Duodenal mucosa (tissue), 2 donors: ENCODE measurements around the gene BACE1-AS.
"Not testable (repeated sequence)": the region's sequence is repeated elsewhere in the genome, so short reads cannot be mapped to it uniquely, and the experiment has no call there.

Experiments used
- H3K27ac ChIP-seq: one replicate; pipeline ENCODE4 v1.7.0; 2013; ENCODE audit warnings: low read depth, low read length
- H3K27me3 ChIP-seq, 2 donors: one replicate each; pipeline ENCODE4 v1.7.0; 2013; ENCODE audit warnings: low read length in 2 of 2, control low read depth in 1 of 2; ENCODE audit not compliant: insufficient read depth in 2 of 2, control insufficient read depth in 1 of 2
- H3K36me3 ChIP-seq, 2 donors: one replicate each; pipeline ENCODE4 v1.7.0; 2013; ENCODE audit warnings: low read length in 2 of 2, control low read depth in 1 of 2; ENCODE audit not compliant: insufficient read depth in 2 of 2, control insufficient read depth in 1 of 2
- H3K4me1 ChIP-seq, 2 donors: one replicate each; pipeline ENCODE4 v1.7.0; 2013; ENCODE audit warnings: low read length in 2 of 2, control low read depth in 1 of 2; ENCODE audit not compliant: insufficient read depth in 2 of 2, control insufficient read depth in 1 of 2
- H3K4me3 ChIP-seq, 2 donors: one replicate each; pipeline ENCODE4 v1.7.0; 2013; ENCODE audit warnings: low read length in 2 of 2, low read depth in 1 of 2
- H3K9ac ChIP-seq, 2 donors: one replicate each; pipeline ENCODE4 v1.7.0; 2013; ENCODE audit warnings: low read length in 2 of 2, low read depth in 1 of 2
- H3K9me3 ChIP-seq, 2 donors: one replicate each; pipeline ENCODE4 v1.7.0; 2013; ENCODE audit warnings: low read length in 2 of 2, control low read depth in 1 of 2; ENCODE audit not compliant: control insufficient read depth in 1 of 2

Gene BACE1-AS

GRCh38 chr11:117290809-117291396 is at the start of gene BACE1-AS:
Gene BACE1-AS, plus strand, starts transcription at chr11:117291346.
- H3K36me3 ChIP-seq: peaks cover 28 to 40% of the 10 kb centered on the region in 2 donors

GRCh38 chr11:117248341-117248740 is 42.8 kb upstream of the BACE1-AS start:
- Histone ChIP-seq H3K4me1 (no peaks in the 10 kb centered on the region), H3K27ac (no peak overlapping the region), H3K4me3 (no peak overlapping the region), H3K27me3 (no peaks in the 10 kb centered on the region), H3K36me3 (peaks cover 10 to 49% of the 10 kb centered on the region in 2 donors), H3K9me3 (no peaks in the 10 kb centered on the region), H3K9ac (no peak overlapping the region)

More at GRCh38 chr11:117290809-117291396, at the start of gene BACE1-AS:
- H3K4me3 ChIP-seq: no peak within 1 kb of the TSS
- H3K27ac ChIP-seq: no peak within 1 kb of the TSS
- H3K9ac ChIP-seq: no peak within 1 kb of the TSS
- H3K27me3 ChIP-seq: no peaks in the 10 kb centered on the region
- no peaks in the 10 kb centered on the region for H3K9me3 ChIP-seq
- peaks cover 6 to 10% of the 10 kb centered on the region in 2 donors for H3K4me1 ChIP-seq

GRCh38 chr11:117249571-117249970 is 41.6 kb upstream of the BACE1-AS start:
- no peaks in the 10 kb centered on the region for H3K9me3 ChIP-seq
- H3K27me3 ChIP-seq: no peaks in the 10 kb centered on the region
- no peaks in the 10 kb centered on the region for H3K4me1 ChIP-seq
- H3K36me3 ChIP-seq: peaks cover 10 to 41% of the 10 kb centered on the region in 2 donors
- no peak overlapping the region for H3K4me3 ChIP-seq
- no peak overlapping the region for H3K27ac ChIP-seq
- H3K9ac ChIP-seq: no peak overlapping the region

- Histone ChIP-seq H3K4me3 (no peak overlapping the region), H3K4me1 (no peaks in the 10 kb centered on the region), H3K9me3 (no peaks in the 10 kb centered on the region), H3K9ac (no peak overlapping the region), H3K27ac (no peak overlapping the region), H3K36me3 (peaks cover 7 to 36% of the 10 kb centered on the region in 2 donors), H3K27me3 (no peaks in the 10 kb centered on the region)
Measured at GRCh38 chr11:117251506-117251905, 39.6 kb upstream of the BACE1-AS start.

- Histone ChIP-seq H3K9me3 (no peaks in the 10 kb centered on the region), H3K4me3 (no peak overlapping the region), H3K4me1 (no peaks in the 10 kb centered on the region), H3K36me3 (peaks cover 3 to 22% of the 10 kb centered on the region in 2 donors), H3K27me3 (no peaks in the 10 kb centered on the region), H3K9ac (no peak overlapping the region), H3K27ac (no peak overlapping the region)
Measured at GRCh38 chr11:117255966-117256365, 35.2 kb upstream of the BACE1-AS start.

- Histone ChIP-seq H3K27me3 (no peaks in the 10 kb centered on the region), H3K4me3 (no peak overlapping the region), H3K27ac (no peak overlapping the region), H3K36me3 (peaks cover 3 to 22% of the 10 kb centered on the region in 2 donors), H3K9ac (no peak overlapping the region), H3K4me1 (no peaks in the 10 kb centered on the region), H3K9me3 (no peaks in the 10 kb centered on the region)
Measured at GRCh38 chr11:117256573-117256972, 34.6 kb upstream of the BACE1-AS start.

- Histone ChIP-seq H3K36me3 (peaks cover 0 to 21% of the 10 kb centered on the region in 2 donors), H3K4me3 (no peak overlapping the region), H3K9me3 (no peaks in the 10 kb centered on the region), H3K27ac (no peak overlapping the region), H3K4me1 (no peaks in the 10 kb centered on the region), H3K9ac (no peak overlapping the region), H3K27me3 (no peaks in the 10 kb centered on the region)
Measured at GRCh38 chr11:117258576-117258975, 32.6 kb upstream of the BACE1-AS start.

- Histone ChIP-seq H3K27ac (no peak overlapping the region), H3K4me1 (no peaks in the 10 kb centered on the region), H3K36me3 (peaks cover 0 to 21% of the 10 kb centered on the region in 2 donors), H3K4me3 (no peak overlapping the region), H3K9ac (no peak overlapping the region), H3K27me3 (no peaks in the 10 kb centered on the region), H3K9me3 (no peaks in the 10 kb centered on the region)
Measured at GRCh38 chr11:117259417-117259816, 31.7 kb upstream of the BACE1-AS start.

GRCh38 chr11:117264624-117265323 is 26.4 kb upstream of the BACE1-AS start:
- H3K27ac ChIP-seq, H3K9ac ChIP-seq, H3K4me1 ChIP-seq, H3K9me3 ChIP-seq, H3K27me3 ChIP-seq, H3K4me3 ChIP-seq: not testable (repeated sequence)
- H3K36me3 ChIP-seq: peaks cover 0 to 14% of the 10 kb centered on the region in 2 donors

GRCh38 chr11:117265745-117266144 is 25.4 kb upstream of the BACE1-AS start:
- Histone ChIP-seq H3K4me3 (no peak overlapping the region), H3K27me3 (no peaks in the 10 kb centered on the region), H3K27ac (no peak overlapping the region), H3K4me1 (no peaks in the 10 kb centered on the region), H3K9ac (no peak overlapping the region), H3K9me3 (no peaks in the 10 kb centered on the region), H3K36me3 (peaks cover 0 to 9% of the 10 kb centered on the region in 2 donors)
